Right forelimb (tissue), 1 donor: ENCODE data around the gene SNCG.
A peak's percentile ranks its signal among the peaks of the same experiment; 100 is the strongest.
"Not testable (repeated sequence)": the region's sequence is repeated elsewhere in the genome, so short reads cannot be mapped to it uniquely, and the experiment has no call there.

Source experiments
- DNase-seq: peaks from one replicate; pipeline ENCODE4 v3.0.0-alpha.2; 2018

Gene SNCG

DNA sequence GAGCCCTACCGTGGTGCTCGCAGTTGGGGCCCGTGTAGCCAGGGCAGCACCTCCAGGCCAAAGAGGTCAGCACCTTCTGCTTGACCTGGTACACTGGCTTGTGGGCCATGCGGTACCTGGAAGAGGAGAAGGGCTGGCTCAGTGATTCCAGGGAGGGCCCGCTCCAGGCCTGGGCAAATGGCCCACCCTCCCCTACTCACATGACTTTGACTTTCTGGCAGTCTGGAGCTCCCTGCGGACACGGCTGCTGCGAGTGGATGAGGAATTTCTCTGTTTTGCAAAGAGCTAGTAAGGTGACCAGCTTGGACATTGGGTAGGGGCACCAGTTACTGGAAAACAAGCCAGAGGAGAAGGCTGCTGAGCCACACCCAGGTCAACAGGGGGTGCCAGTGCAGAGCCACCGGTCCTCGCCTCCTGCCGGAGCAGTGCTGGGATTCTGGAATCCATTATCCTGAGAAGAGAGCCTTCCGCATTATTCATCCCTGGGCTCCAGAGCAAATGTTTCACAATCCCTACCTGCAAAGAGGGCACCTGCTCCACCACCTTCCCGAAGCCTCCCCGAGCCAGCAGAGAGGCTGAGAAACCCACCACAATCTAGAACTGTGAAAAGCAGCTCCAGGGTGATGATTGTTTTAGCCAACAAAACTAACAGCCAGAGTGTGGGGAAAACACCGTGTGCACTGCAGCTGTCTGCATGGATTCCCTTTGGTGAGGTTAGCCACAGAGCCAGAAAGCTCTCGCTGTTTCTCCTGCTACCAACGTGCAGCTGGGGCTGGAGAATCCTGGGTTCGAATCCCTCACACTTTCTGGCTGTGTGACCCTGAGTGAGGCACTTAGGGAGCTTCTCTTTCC is 12.8 kb upstream of the SNCG start:
- peak; percentile 61 for DNase-seq

DNA sequence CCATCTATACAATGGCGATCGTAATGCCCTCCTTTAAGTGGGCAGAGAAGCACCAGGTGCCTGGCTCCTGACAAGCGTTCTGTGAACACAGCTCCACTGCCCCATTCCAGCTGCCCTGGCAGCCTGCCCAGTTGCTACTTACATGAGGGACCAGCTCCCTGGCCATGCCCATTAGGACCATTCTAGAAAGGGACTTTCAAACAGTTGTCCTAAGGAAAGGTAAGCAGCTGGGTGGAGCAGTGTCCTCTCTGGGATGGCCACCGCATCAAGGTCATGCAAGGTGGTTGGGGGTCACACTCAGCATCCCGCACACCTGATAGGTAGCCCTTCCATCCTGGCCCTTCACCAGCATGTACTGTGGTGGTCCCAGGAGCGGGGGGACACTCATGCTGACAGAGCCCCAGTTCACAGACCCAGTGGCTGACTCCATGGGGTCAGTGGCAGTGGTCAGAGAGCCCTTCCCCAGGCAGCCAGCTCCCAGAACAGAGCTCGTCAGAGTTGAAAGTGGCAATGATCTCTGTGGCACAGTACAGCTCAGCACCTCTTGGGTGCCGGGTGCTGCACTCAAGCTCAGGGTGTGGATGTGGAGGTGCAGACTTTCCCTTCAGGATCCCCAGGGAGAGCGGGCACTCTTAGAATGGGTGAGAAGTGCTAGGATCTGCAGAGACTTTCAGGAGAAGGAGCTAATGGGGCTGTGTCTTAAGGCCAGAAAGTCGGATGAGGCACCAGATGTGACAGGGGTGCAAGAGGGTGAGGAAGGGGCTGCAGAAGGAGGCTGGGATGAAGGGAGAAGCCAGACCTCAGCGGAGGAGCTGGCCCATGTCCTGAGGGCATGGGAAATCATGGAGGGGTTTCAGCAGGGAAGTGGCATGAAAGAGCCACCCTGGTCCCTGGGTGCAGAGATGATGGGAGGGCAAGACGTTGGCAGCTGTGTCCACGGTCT is 11.9 kb upstream of the SNCG start:
- no peak for DNase-seq

DNA sequence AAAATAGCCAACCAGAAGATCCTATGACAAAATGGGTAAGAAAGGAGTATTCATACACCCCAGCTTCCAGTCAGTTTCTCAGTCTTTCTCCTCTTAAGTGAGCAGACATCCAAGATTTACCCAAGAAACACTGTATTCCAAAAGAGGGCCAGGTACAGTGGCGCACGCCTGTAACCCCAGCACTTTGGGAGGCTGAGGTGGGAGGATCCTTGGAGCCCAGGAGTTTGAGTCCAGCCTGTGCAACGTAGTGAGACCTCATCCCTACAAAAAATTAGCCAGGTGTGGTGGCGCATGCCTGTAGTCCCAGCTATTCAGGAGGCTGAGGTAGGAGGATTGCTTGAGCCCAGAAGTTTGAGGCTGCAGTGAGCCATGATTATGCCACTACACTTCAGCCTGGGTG is 10.6 kb upstream of the SNCG start:
- not testable (repeated sequence) for DNase-seq

DNA sequence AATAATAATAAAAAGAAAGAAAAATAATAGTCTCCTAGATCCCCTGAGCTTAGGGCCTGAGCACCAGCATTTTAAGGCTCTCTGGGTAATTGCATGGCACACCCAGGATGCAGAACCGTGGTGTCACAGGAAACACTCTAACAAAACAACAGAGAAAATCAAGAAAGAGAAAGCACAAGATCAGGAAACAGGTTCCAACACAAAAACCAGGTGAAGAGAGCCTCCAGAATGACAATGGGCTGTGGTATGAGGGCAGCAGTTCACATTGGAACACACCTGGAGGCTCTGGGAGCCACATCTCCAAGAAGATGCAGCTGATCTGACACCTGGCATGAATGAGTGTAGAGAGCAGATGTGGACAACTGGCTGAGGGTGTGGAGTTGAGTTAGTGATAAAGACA is 8.1 kb upstream of the SNCG start:
- peak; percentile 15 for DNase-seq

DNA sequence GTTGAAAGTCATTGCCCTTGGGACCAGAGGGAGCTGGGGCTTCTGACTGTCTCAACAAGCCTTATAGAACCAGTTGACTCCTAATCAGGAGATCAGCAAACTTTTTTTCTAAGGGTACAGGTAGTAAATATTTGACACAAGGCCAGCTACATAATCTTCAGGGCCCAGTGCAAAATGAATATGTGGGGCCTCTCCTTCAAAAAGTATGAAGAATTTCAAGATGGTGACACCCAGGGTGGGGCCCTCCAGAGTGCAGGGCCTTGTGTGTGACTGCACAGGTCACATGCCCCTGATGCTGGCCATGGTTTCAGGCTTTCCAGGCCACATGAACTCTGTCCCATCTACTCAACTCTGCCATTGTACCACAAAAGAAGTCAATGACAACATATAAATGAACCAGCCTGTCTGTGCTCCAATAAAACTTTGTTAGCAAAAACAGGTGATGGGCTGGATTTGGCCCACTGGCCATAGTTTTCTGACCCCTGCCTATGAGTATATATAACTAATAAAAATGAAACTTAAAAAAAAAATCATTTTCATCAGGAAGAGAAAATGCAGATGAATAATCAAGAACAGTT is 7.1 kb upstream of the SNCG start:
- peak; percentile 20 for DNase-seq

DNA sequence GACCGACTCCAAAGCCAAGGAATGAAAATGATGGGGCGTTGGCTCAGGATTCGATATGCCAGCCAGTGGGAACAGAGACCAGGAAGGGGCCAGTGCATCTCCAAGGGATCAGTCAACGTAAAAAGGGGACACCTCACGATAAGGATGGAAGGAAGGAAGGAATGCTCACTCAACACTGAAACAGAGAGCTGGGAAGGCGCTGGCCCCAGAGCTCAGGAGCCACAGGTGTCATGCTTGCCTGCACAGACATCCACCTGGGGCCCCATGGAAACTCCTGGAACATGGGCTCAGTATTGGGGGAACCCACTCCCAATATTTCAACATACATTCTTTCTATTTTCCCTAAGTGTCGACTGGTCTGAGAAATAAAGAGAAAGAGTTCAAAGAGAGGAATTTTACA is 6.3 kb upstream of the SNCG start:
- DNase-seq, result no peak

DNA sequence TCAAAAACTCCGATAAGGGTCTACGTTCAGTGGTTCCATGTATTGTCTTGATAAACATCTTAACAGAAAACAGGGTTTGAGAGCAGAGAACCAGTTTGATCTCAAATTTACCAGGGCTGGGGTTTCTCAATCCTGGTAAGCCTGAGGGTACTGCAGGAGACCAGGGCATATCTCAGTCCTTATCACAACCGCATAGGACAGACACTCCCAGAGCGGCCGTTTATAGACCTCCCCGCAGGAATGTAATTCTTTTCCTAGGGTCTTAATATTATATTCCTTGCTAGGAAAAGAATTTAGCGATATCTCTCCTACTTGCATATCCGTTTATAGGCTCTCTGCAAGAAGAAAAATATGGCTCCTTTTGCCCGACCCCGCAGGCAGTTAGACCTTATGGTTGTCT is 5.7 kb upstream of the SNCG start:
- DNase-seq, result not testable (repeated sequence)

DNA sequence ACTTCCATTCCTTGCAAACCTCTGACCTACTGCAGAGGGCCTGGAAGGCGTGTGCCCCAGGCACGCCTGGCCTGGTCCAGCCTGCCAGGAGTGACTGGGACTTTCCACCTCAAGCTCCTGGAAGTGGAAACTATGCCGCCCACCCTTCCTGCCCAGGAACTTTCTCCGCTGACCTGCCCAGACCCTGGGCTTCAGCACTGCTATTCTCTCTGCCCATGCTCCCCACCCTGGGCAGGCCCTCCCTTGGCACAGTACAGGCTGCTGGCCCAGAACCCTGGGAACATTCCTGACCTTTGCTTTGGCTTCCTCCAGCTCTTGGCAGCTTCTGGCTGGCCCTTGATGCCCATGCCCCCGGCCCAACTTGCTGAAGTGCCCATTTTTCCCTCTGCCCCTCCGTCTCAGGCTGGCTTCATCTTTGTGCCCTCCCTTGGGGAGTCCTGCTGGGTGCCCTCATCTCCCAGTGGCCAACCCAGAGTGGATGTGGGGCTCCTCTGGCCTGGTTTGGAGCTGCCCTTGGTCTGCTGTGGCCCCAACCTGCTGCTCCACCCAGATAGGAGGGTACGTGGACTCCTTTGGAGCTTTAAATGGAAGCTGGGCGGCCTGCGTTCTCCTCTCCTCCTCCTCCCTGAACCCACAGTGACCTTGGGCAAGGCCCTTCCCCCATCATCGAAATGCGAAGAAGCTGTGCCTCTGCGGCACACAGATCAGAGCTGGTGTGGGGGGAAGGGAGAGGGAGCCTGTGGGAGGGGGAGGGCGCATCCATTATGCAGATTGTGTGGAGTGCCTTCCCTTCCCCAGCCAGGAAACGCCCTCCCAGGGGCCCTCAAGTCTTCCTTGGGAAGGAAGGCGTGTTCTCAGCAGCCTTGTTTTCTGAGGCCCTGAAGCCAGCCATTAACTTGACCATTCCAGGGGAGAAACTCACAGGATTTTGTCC is 4.4 kb upstream of the SNCG start:
- no peak for DNase-seq

DNA sequence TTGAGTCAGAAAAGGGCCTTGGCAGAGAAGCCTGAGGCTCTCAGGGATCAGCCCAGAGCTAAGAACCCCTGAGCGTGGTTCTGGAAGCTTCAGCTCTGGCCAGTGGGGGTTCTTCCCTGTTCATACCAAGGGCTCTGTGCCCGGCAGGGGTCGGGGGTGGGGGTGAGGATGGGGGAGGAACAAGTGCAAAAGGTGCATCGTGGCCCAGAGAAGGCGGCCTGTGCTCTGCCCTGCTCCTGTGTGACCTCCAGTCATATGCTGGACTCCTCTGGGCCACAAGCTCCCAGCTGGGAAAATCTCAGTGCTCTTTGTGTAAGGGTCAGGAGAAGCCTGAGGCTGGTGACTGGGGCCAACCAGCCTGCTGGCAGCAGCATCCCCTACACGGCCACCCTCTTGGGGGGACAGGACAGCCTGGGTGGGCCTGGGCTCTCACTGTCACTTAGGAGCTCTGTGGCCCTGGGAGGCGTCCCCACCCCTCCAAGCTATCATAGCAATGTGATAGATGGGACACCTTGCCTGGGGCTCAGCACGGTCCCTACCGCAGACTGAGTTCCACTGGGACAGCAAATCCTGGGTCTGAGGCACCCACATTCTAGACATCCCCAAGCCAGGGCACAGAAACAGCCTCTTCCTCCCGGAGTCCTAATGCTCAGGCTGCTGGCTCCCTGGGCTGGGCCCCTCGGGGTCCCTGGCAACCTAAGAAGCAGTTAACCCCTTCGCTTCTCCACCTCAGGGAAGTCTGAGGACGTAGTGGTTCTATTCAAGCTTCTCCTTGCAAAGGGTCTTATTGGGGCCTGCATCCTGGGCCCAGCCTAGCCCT is 3.5 kb upstream of the SNCG start:
- no peak for DNase-seq

DNA sequence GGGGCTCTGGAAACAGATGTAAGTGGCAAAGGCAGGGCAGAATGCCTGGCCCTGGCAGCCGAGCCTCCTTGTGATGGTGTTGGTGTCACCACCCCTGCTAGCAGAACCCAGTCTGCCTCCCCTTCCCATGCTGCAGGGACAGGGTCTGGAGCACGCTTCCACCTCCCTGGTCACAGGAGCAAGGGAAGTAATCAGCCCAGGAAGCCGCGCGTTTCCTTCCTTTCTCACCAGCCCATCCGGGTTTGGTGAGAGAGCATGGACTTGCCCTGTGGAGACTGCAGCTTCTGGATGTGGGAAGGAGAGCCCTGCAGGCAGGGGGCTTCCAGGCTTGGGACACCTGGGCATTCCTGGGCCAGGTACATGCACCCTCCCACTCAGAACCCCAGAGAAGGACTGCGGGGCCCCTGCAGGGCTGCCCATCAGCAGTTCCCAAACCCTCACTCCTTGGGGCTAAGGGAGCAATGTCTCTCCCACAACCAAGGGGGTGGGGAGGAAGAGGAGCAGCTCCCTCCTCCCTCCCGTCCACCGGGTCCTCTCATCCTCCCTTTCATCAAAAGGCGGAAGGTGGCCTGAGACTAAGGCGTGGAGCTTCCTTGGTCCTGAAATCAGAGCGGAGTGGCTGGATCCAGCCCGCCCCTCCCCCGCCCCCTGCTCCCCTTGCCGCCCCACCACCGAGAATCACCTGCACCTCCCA is 2.8 kb upstream of the SNCG start:
- no peak for DNase-seq

DNA sequence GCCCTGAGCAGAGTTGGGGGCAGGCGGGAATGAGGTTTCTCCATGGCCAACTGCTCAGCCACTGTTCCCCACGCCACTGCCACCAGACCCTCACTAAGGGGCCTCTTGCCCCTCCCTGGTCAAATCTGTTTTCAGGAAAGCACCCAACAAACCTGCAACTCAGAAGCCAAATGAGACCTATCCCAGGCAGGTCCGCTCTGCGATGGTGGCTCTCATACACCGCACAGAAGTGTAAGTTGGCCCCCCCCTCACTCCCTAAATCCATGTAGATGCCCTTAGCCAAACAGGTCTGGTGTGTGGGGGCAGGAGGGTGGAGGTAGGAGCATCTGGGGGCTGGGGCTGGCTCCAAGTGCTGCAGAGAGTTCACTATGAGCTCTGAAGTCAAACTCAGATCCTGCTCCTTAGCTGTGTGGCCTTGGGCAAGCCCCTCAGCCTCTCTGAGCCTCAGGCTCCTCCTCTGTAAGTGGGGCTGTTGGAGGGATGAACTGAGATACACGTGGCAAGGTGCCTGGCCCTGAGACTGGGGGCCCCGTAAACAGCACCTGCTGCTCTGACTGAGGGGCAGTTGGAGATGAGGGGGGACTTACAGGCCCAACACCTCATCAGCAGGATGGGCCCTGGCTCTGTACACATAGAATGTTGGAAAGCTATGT is 2.1 kb upstream of the SNCG start:
- DNase-seq, result no peak

DNA sequence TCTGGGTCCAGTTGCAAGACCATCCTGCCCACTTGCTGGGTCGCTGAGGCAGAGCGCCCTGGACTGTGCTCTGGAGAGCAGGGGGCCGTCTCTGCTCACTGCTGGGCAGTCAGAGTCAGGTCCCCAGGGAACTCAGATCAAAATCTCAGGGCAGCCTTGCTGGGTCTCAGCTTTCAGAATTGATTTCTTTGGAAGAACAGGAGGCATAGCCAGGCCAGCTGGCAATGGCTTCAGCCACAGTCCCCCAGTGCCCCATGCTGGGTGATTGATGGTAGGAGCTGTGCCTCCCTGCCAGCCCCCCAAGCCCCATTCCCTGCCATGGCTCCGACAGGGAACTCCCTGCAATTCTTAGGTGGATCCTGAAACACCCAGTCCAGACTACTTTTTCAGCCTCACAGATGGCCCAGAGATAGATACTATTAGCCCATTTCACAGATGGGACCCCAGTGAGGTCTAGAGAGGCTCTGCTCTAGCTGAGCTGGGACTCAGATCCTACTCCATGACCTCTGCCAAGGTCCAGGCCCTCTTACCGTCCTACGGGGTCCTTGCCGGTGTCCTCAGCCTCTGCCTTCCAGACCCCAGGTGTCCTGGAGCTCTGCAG is 1.5 kb upstream of the SNCG start:
- no peak for DNase-seq

DNA sequence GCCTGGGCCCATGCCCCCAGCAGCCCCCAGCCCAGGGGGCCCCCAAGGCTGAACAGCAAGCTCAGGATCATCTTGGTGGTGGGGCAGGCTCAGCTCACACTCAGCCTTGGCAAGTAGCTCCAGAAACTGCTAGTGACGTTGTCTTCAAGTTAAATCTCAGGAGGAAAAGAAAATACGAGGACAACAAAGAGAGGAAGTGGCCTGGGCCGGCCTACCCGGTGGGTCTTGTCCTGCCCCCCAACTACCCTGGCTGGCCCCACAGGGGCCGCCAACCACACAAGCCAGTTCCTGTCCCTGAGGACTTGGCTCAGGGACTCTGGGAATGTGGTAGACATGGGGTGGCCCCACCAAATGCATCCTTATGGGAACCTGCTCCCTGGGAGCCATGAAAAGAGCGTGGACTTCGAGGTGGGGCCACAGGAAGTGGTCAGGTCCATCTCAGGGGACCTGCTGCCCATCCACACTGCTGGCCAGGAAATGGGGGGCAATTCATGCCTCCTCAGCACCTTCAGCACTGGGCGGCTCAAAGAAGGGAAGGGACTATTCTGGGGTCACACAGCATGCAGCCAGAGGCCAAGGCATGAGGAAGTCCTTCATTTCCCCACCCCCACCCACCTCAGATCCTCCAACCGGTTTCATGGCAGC is 806 bp upstream of the SNCG start, which contains the start of gene MMRN2:
Gene MMRN2, minus strand, starts transcription at position 145 of the 645 bp plus-strand sequence. Its CDS starts 74 bp downstream, at position 71.
- no peak for DNase-seq

DNA sequence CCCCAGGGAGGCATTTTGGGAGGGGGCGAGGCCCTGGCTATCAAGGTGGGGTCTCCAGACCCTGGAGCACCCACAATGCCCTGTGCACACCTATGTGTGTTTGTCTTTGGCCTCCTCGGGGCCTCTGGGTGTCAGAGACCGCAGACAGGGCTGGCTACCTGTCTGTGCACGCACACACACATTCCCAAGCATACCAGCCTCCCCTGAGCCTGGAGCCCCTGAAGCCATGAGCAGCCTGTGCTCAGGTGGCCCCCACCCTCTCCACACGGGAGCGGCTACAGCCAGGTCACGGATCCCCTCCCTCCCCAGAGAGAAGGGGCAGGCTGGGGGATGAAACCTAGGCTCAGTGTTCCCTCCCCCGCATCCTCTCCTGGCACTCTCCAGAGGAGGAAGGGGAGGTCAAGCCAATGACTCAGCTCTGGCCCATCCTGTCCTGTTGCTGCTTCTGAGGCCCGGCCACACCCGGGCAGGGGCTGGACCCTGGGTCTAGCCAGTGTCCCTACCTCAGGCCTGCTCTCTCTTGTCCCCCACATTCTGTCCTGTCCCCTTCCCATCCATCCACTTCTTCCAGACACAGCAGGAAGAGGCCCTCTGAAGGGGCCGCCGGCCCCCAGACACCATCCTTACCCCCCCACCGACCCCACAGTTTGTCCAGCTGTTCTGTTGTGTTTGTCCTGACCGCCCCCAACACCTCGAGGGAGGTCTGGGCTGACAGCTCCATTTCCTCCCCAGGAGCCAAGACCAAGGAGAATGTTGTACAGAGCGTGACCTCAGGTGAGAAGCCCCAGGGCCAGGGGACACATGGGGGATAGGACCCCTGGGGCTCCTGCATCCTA is 720 bp downstream of the SNCG start:
- DNase-seq, result no peak

DNA sequence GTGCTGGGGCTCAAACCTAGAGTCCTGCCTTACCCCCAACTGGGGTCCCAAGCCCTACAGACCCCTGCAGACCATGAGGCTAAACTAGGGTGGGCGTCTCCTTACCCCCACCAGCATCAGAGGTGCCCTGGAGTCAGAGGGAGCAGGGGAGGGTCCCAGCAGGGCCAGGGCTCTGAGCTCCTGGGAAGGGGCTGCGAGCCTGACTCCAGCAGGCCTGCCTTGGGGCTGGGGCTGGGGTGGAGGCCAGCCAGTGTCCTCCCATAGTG is 1.3 kb downstream of the SNCG start:
- DNase-seq, result no peak

DNA sequence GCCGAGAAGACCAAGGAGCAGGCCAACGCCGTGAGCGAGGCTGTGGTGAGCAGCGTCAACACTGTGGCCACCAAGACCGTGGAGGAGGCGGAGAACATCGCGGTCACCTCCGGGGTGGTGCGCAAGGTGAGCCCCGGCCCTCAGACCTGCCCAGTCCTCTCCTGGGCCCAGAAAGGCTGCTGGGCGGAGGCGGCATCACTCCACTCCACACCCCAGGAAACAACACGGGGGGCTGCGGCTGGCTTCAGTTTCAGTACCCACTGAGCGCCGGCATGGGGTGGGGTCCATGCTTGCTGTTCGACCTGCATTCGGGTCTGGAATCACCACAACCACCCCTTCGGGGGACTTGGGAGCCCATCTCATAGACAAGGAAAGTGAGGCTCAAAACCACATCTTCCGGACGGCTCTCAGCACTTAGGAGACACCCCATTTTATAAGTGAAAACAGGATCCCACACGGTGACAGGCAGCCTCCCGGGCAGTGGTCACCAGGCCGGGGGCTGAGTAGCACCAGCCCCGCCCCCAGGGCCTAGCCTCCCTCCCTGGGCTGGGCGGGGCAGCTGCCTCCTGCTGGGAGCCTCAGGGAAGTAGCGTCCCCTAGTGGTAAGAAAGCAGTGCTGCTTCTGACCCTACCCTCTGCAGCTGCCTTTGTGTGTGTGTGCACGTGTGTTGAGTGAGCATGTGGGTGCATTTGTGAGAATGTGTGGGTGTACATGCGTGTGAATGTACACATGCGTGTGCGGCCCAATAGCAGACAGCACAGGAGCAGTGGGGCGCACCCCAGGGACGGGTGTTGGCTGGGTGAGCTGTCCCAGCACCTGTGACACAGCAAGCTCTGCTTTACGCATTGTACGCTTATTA is 1.8 kb downstream of the SNCG start:
- DNase-seq, result no peak

DNA sequence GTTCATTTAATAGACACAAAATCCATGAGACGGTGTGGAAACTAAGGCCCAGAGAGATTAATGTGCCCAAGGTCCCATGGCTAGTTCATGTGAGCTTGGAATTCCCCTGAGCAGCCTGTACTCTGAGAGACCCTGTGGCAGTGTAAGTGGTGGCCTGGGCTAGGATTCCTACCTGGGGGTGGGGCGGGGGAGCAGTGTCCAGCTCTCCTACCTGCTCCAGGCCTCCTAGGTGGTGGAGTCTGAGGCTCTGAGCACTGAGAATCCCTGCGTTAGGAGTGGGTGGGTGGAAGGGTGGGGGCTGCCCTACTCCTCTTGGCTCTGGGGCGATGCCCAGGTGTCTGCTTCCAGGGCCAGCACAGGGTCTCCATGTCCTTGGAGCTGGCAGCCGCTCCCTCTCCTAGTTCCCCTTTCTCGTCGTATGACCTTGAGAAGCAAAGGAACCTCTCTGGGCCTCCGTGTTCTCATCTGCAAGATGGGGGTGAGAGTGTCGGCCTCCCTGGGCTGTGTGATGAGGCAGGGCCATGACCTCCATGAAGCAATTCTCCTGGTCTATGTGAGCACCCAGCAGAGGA is 2.5 kb downstream of the SNCG start:
- DNase-seq, result no peak
